Measurements from ENCODE around the gene KRT222.

DNA sequence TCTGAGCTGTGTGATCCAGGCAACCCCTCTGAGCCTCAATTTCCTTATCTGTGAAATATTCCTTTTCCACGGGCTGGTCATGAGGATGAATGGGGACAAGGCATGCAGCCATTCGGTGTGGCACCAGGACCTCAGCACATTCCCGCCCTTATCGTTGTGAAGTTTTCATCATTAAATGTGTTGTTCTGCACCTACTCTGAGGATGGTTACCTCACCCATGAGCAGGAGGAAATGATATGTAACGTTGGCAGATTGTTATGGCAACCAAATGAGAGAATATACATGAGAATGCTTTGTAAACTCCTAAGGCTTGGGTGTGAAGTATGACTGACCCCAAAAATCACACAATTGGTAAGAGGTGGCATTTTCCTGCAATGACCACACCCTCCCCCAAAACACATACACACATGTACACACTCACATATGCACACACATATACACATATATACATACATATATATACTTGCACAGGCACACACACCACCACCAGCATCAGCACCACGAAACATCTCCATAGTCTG, 56.9 kb downstream of the KRT222 start:
- TF ChIP-seq, protein P1, sequence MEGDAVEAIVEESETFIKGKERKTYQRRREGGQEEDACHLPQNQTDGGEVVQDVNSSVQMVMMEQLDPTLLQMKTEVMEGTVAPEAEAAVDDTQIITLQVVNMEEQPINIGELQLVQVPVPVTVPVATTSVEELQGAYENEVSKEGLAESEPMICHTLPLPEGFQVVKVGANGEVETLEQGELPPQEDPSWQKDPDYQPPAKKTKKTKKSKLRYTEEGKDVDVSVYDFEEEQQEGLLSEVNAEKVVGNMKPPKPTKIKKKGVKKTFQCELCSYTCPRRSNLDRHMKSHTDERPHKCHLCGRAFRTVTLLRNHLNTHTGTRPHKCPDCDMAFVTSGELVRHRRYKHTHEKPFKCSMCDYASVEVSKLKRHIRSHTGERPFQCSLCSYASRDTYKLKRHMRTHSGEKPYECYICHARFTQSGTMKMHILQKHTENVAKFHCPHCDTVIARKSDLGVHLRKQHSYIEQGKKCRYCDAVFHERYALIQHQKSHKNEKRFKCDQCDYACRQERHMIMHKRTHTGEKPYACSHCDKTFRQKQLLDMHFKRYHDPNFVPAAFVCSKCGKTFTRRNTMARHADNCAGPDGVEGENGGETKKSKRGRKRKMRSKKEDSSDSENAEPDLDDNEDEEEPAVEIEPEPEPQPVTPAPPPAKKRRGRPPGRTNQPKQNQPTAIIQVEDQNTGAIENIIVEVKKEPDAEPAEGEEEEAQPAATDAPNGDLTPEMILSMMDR (IDR thresholded peaks at IDR 0.05): no peak
- no peak for TF ChIP-seq POLR2A (IDR thresholded peaks at IDR 0.05)
